Right lobe of liver (tissue), 4 donors: Measurements from ENCODE around the gene NCOA1.

Experiments
- POLR2A ChIP-seq: fragments of 450-650 bp; IDR thresholded peaks from one replicate; pipeline ENCODE4 v1.6.1; 2017; ENCODE audit warnings: antibody characterized with exemption, mild to moderate bottlenecking
- TF ChIP-seq, protein P1 (sequence below), 4 donors: fragments of 200-600 bp in 3 of 4; fragments of 450-650 bp in 1 of 4; IDR thresholded peaks; one replicate each; pipeline versions ENCODE4 v1.5.1 to v1.8.0; 2016 to 2022; ENCODE audit warnings: antibody characterized with exemption in 4 of 4, mild to moderate bottlenecking in 2 of 4
- donor health status: DM: no; HTN: no; CAD: no.
- donor health status: DM: no; HTN: no; CAD: no.
- donor health status: DM: no; HTN: yes; CAD: no.

DNA sequence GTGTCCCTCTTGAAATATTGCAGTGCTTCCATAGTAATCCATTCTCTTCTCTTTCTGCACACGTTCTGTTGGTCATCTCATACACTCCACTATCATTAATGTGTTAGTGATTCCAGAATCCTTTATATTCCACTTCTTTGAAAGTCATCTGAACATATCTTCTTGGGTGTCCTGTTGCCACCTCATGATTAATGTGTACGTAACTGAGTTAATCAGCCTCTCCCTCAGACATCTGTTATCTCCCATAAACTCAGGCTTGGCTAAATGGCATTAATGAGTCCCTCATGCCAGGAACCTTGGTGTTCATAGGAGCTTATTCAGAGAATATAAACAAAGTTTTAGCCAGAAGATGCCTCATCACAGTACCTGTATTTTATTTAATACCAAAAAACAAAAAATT, 126.4 kb downstream of the NCOA1 start:
- TF ChIP-seq, protein P1, sequence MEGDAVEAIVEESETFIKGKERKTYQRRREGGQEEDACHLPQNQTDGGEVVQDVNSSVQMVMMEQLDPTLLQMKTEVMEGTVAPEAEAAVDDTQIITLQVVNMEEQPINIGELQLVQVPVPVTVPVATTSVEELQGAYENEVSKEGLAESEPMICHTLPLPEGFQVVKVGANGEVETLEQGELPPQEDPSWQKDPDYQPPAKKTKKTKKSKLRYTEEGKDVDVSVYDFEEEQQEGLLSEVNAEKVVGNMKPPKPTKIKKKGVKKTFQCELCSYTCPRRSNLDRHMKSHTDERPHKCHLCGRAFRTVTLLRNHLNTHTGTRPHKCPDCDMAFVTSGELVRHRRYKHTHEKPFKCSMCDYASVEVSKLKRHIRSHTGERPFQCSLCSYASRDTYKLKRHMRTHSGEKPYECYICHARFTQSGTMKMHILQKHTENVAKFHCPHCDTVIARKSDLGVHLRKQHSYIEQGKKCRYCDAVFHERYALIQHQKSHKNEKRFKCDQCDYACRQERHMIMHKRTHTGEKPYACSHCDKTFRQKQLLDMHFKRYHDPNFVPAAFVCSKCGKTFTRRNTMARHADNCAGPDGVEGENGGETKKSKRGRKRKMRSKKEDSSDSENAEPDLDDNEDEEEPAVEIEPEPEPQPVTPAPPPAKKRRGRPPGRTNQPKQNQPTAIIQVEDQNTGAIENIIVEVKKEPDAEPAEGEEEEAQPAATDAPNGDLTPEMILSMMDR (IDR thresholded peaks at IDR 0.05) = no peak
- TF ChIP-seq POLR2A = no peak
